Glutamatergic neuron (in vitro differentiated cells): ENCODE results near the gene PRRT1B. TPM values are rescaled to one million over a fixed set of nuclear protein-coding genes. Genes with fewer than 3 reads are reported as not detected.
A peak's percentile ranks its signal among the peaks of the same experiment; 100 is the strongest.

Source experiments
- DNase-seq: peaks from one replicate; pipeline ENCODE4 v3.0.0; 2022
- H3K27ac Mint-ChIP-seq: one replicate; pipeline ENCODE4 v1.8.0; 2020; ENCODE audit warnings: mild to moderate bottlenecking, mixed read lengths, inconsistent platforms; ENCODE audit not compliant: unreplicated experiment
- H3K27me3 Mint-ChIP-seq: one replicate; pipeline ENCODE4 v1.8.0; 2020; ENCODE audit warnings: mild to moderate bottlenecking, moderate library complexity, mixed read lengths, inconsistent platforms; ENCODE audit not compliant: unreplicated experiment
- H3K36me3 Mint-ChIP-seq: one replicate; pipeline ENCODE4 v1.8.0; 2020; ENCODE audit warnings: mild to moderate bottlenecking, mixed read lengths, inconsistent platforms; ENCODE audit not compliant: unreplicated experiment
- H3K4me1 Mint-ChIP-seq: one replicate; pipeline ENCODE4 v1.8.0; 2020; ENCODE audit warnings: mild to moderate bottlenecking, low read depth, mixed read lengths, inconsistent platforms; ENCODE audit not compliant: unreplicated experiment
- H3K4me3 Mint-ChIP-seq: one replicate; pipeline ENCODE4 v1.8.0; 2020; ENCODE audit warnings: mild to moderate bottlenecking, mixed read lengths, inconsistent platforms; ENCODE audit not compliant: unreplicated experiment
- H3K9me3 Mint-ChIP-seq: one replicate; pipeline ENCODE4 v1.8.0; 2020; ENCODE audit warnings: mild to moderate bottlenecking, moderate library complexity, mixed read lengths, inconsistent platforms; ENCODE audit not compliant: unreplicated experiment
- total RNA-seq: library from RNA; stranded (reverse); fragmentation: NEBNext Ultra II Directional; extraction: Animal tissue kit (Norgen Biotek cat#: 25700); gene quantifications from one replicate; pipeline ENCODE4 v1.2.1, GENCODE V29; 2021; ENCODE audit not compliant: unreplicated experiment
- TF ChIP-seq, protein P1 (sequence below): fragments of 200-600 bp; sonication (generic); IDR thresholded peaks from one replicate; pipeline ENCODE4 v1.5.0; 2021; ENCODE audit not compliant: partially characterized antibody, unreplicated experiment

Gene PRRT1B
- total RNA-seq, 1 donor from 2014 or later, result not detected

DNA sequence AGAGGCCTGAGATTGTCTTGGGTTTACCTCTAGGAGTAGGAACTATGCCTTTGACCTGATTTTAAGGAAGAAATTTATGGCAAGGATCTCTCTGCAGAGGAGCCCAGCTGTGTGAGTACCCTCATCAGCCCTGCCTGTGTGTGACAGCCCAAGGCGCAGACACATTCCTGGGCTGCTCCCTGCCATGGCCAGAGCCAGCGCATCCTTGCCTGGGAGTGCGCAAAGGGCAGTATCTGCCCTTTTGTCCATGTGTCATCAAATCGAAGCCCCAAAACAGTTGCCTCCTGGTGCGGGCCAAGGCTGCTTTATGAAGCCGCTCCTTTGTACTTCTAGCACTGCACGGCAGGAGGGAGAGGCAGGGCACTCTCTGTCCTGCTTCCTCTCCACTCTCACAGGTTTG, 51.9 kb downstream of the PRRT1B start:
- peaks cover 3% of the 10 kb centered on the region for H3K27me3 Mint-ChIP-seq
- TF ChIP-seq, protein P1, sequence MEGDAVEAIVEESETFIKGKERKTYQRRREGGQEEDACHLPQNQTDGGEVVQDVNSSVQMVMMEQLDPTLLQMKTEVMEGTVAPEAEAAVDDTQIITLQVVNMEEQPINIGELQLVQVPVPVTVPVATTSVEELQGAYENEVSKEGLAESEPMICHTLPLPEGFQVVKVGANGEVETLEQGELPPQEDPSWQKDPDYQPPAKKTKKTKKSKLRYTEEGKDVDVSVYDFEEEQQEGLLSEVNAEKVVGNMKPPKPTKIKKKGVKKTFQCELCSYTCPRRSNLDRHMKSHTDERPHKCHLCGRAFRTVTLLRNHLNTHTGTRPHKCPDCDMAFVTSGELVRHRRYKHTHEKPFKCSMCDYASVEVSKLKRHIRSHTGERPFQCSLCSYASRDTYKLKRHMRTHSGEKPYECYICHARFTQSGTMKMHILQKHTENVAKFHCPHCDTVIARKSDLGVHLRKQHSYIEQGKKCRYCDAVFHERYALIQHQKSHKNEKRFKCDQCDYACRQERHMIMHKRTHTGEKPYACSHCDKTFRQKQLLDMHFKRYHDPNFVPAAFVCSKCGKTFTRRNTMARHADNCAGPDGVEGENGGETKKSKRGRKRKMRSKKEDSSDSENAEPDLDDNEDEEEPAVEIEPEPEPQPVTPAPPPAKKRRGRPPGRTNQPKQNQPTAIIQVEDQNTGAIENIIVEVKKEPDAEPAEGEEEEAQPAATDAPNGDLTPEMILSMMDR, result no peak
- no peak overlapping the region for H3K4me3 Mint-ChIP-seq
- peaks cover 12% of the 10 kb centered on the region for H3K9me3 Mint-ChIP-seq
- peaks cover 13% of the 10 kb centered on the region for H3K4me1 Mint-ChIP-seq
- no peak overlapping the region for H3K27ac Mint-ChIP-seq
- peaks cover 19% of the 10 kb centered on the region for H3K36me3 Mint-ChIP-seq
- DNase-seq, result no peak

DNA sequence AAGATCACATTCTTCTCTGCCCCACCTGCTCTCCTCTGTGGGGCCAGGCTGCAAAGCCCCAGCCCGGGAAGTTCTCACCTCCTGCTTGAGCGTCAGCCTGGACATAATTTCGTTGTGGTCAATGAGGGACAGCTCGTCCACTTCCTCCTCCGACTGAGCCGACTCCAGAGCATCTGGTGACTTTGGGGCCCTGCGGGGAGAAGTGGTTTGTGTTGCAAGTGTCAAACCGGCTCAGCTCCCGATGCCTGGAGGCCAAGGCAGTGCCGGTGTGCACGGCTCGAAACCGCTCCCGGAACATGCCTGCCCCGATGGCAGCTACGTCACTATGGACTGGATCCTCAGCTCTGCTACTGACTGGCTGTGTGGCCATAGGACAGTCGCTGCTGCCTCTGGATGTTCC, 52.8 kb downstream of the PRRT1B start:
- TF ChIP-seq, protein P1, result no peak
- Mint-ChIP-seq H3K4me1 (peaks cover 11% of the 10 kb centered on the region), H3K27me3 (peaks cover 3% of the 10 kb centered on the region), H3K27ac (peak overlapping the region; percentile 64), H3K36me3 (peaks cover 19% of the 10 kb centered on the region), H3K9me3 (peaks cover 12% of the 10 kb centered on the region), H3K4me3 (no peak overlapping the region)
- DNase-seq, result no peak

DNA sequence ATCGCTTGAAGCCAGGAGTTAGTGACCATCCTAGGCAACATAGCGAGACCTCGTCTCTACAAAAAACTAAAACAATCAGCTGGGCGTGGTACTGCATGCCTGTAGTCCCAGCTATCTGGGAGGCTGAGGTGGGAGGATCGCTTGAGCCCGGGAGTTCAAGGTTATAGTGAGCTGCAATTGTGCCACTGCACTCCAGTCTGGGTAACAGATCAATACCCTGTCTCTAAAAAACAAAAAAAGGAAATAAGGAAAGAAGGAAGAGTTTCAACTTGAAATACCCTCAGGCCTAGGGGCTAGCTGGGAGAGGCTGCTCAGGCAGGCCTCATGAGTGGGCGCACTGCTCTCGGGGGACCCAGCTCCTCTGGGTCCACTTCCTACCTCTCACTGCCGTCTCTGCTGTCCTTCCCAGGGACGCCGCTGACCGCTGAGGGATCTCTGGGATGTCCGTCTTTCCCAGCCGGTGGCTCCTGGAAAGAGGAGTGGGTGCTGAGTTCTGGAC, 56.4 kb downstream of the PRRT1B start:
- H3K36me3 Mint-ChIP-seq, result peaks cover 25% of the 10 kb centered on the region

GRCh38 chr9:131603199-131603598, 57.9 kb downstream of the PRRT1B start:
- Mint-ChIP-seq H3K4me1 (peaks cover 29% of the 10 kb centered on the region), H3K27me3 (peaks cover 10% of the 10 kb centered on the region), H3K36me3 (peaks cover 25% of the 10 kb centered on the region), H3K9me3 (peaks cover 9% of the 10 kb centered on the region), H3K27ac (peak overlapping the region; percentile 55), H3K4me3 (no peak overlapping the region)
- TF ChIP-seq, protein P1, result no peak
- no peak for DNase-seq

More for the DNA sequence above, 56.4 kb downstream of the PRRT1B start:
- H3K4me3 Mint-ChIP-seq, result no peak overlapping the region
- no peak for DNase-seq
- TF ChIP-seq, protein P1, result no peak
- H3K9me3 Mint-ChIP-seq, result peaks cover 11% of the 10 kb centered on the region
- H3K4me1 Mint-ChIP-seq, result peaks cover 21% of the 10 kb centered on the region
- no peak overlapping the region for H3K27ac Mint-ChIP-seq
- peaks cover 8% of the 10 kb centered on the region for H3K27me3 Mint-ChIP-seq

DNA sequence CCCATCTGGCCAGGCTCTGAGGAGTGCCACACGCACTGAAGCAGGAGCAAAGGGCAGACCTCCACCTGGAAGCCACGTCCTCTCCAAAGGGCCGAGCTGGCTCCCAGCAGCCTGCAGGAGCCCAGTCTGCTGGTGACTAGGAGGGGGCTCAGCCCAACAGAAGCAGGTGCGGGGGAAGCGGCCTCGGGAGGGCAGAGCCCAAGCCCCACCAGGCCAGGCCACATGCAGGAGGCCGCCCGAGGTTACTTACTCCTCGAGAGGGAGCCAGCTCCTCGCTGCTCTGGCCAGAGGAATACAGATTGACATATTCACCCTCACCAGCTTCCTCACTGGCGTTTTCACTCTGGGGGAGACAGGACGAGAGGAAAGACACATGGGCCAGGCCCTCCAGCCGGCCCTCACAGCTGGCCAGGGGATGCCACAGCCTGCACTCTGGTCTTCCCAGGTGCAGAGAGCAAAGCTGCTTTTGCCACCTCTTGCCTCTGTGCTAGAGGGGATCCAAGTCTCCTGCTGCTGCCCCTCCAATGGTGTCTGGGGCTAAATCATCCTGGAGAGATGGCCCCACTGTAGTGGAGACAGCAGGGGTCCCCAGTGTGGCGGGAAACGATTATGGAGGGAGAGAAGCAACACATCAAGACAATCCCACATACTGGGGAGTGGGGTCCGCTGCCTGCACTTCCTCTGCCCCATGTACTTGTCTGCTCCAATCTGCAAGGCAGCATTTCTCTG, 58.6 kb downstream of the PRRT1B start:
- Mint-ChIP-seq H3K4me3 (no peak overlapping the region), H3K9me3 (peaks cover 10% of the 10 kb centered on the region), H3K27me3 (peaks cover 11% of the 10 kb centered on the region), H3K36me3 (peaks cover 25% of the 10 kb centered on the region), H3K27ac (peak overlapping the region; percentile 55), H3K4me1 (peaks cover 33% of the 10 kb centered on the region)
- TF ChIP-seq, protein P1, result no peak
- DNase-seq, result no peak
